Stimulated activated CD4-positive, alpha-beta T cell treated with anti-CD3 and anti-CD28 coated beads, Interleukin-12 subunit alpha, Interleukin-12 subunit beta, amount 100 ng/mL, for 48 hours (primary cell): ENCODE data around the gene CA10.

Experiments
- DNase-seq, 3 donors: peaks; one replicate each; pipeline ENCODE4 v3.0.0-alpha.2; 2020; ENCODE audit warnings: low read depth in 2 of 3, low spot score in 1 of 3

CA10 gene

GRCh38 chr17:51890710-51891109, 267.8 kb downstream of the CA10 start:
- DNase-seq: no peak

DNA sequence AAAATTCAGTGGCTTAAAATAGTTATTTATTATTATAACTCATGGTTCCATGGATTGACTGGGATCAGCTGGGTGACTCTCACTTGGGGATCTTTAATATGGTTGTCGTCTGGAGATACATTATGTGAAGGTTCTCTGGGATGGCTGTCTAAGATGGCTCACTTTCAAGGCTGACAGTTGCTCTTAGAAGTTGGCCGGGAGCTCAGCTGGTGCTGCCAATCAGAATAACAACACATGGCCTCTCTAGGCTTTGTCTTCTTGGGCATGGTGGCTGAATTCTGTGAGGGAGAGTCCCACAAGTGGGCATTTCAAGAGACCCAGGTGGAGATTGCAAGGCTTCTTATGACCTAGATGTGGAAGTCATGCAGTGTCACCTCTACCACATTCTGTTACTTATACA, 269.7 kb downstream of the CA10 start:
- no peak for DNase-seq

GRCh38 chr17:51876986-51877385, 281.5 kb downstream of the CA10 start:
- DNase-seq: no peak

DNA sequence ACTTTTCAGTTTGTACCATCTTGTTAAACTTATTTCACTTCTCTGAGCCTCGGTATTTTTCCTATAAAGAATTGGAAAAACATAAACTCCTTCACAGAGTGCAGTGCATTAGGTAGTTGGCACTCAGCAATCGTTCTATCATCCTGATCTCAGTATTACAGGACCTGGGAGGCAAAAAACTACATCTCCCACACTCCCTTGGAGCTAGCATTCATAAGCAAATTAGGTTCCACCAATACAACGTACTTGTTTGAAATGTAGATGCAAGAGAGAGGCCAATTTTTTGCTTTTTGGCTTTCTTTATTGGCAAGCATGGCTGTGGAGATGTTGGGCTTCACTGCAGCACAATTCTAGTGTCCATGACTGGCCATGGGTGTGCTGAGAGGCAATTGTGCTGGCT, 285.2 kb downstream of the CA10 start:
- DNase-seq: no peak

DNA sequence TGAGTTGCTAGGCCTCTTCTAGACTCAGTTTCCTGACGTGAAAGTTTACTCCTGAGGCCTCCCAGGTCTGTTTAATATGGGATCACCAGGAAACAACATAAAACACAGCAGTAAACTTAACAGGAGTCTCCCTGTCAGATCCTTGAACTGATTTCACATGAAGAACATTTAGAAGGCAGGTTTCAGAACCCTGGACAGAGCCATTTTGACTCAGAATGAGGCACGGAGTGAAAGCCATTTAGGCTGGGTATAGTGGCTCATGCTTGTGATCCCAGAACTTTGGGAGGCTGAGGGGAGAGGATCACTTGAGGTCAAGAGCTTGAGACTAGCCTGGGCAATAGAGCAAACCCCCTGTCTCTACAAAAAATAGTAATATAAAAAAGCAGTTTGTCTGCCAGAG, 289.1 kb downstream of the CA10 start:
- DNase-seq: peak in 1 of 3 donors; percentile 8

DNA sequence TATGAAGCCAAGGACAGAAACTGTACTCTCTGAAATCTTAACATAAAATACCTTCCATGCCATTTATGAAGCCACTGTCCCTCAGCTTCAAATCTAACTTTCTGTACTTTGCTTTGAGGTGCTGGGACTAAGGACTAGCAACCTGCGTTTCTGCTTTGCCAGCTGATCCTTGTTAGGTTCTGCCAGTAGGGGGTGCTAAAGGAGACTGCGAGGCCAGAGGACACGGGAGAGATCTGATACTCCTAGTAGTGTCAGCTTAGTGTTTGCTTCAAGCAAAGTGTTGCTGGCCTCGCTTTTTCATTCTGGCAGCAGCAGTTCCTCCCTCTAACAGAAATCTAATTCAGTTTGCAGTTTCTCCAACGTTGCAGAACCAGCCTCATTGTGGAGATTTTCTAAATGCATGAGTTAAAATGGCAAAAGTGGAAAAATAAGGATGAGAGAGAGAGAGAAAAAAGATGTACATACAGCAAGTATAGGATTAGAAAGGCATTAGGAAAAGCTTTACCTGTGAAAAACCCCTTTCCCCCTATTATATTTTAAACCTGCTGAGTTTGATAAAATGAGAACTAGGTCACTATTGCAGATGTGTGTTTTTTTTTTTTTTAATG, 297.5 kb downstream of the CA10 start:
- DNase-seq: peak in 1 of 3 donors; percentile 11

DNA sequence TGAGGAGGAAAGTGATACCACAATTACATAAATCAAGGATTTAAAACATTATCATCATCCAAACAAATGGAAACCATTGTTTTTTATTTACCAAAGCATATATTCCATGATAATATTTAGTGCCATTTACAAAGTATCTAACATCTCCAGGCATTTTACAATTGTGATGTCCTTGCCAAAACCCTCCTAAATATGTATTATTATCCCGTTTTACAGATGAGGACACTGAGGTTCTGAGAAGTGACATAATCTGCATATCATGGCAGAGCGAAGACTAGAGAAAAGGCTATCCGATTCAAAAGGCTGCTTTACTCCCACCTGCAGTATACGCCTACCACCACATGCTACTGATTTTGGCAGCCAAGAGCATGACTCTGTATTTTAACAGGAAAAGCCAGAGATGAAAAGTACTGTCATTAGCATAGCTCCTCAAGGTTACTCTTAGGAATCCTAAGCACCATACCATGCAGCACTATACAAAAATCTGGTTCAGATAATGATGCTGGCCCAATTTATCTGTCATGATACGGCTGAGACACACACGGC, 301.4 kb downstream of the CA10 start:
- no peak for DNase-seq

DNA sequence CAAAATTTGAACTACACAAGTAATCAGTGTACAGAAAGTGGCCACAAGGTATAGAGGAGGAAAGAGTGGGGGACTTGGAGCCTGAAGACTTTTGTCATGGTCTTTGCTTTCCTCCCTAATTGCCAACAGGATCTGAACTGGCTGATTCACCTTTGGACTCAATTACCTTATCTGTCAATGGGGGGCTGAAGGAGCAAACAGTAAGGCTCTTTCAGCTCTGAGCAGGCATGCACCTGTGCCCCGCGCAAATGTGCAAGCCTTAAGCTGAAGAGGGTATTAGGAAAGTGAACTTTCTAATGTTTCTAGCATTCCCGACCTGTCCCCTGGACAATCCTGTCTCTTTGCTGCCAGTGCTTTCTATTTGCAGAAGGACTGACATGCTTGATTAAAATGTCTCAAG, 302.7 kb downstream of the CA10 start:
- DNase-seq: no peak

DNA sequence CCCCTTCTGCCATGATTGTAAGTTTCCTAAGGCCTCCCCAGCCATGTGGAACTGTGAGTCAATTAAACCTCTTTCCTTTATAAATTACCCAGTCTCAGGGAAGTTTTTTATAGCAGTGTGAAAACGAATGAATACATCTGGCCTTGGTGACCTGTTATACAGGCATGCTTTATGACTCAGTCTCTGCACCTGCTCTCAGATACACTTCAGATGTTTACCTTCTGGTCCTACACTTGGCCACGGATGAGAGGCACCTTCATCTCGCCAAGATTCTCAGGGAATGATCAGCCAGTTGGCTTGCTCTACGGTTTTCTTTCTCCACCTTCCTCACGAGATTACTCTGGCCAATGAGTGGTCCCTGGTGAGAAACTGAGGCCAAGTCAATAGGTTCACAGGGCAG, 304.7 kb downstream of the CA10 start:
- DNase-seq: no peak

- DNase-seq: no peak
These were observed 305.9 kb downstream of the CA10 start for GRCh38 chr17:51852603-51853002.

DNA sequence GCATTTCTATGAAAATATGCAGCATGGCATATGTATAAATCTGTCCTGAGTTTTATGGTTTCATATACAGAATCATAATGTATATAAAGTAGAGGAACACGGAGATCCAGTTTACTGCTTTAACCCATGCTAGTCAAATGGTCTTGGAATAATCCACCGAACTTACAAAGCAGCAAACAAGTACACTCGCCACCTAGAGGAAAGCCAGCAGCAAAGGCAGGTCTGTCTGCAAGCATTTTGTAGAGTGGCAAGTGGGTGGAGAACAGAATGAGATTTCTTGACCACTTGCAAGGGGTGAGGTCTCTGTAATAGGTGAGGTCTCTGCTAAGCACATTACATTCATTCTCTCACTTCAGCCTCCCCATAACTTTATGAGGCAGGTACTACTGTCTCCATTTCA, 308.3 kb downstream of the CA10 start:
- no peak for DNase-seq

- no peak for DNase-seq
These were observed 310.1 kb downstream of the CA10 start for GRCh38 chr17:51848451-51848850.

DNA sequence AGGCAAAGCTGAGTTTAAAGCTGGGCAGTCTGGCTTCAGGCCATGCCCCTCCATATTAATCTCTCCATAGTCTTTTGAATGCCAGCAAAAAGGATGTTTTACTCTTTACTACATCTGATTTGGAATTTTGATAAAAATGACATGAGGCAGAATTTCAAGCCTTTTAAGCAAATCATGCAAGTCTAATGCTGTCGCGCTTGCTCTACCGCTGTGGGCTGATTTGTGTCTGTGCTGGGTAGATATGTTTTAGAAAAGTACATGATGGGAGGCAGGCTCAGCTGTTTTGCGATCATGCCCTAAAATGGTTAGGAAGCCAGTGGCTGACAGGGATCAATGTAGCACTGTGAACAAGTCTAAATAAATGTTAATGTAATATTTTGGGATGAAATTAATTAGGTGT, 311.9 kb downstream of the CA10 start:
- no peak for DNase-seq

DNA sequence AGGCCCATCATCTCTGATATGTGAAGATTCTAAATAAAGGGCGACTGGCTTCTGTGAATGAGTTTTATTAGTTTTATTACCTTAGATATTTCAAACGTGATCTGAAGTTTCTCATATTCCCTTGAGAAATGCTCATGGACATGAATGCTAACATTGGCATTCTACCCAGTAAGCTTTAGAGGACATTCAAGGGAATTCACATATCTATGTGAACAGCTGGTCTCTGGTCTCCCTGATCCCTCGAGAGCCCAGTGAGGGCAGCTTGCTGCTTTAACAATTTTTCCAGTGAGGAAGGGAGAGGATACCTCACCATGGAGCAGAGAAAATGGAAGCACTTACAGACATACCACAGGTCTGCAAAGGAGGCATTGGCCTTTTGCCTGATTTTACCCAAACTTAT, 312.7 kb downstream of the CA10 start:
- DNase-seq: no peak

DNA sequence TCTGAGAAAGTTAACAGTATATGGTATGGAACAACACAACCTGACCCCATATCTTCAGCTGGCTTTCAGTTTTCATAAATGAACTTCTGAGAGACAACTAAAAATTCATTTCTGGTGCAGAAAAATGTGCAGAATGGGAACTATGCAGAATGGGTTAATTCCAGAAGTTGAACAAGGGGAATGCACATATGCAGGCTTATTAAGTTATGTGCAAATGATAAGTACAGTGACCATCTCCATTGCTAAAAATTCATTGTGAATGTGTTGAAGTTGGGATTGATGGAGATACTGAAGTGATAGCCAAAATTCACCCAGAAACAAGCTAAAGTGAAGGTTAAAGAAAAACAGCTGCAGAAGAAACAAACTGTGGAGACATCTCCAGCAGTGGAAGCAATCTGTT, 315.8 kb downstream of the CA10 start:
- DNase-seq: no peak

- no peak for DNase-seq
These were observed 316.8 kb downstream of the CA10 start for GRCh38 chr17:51841669-51842068.

DNA sequence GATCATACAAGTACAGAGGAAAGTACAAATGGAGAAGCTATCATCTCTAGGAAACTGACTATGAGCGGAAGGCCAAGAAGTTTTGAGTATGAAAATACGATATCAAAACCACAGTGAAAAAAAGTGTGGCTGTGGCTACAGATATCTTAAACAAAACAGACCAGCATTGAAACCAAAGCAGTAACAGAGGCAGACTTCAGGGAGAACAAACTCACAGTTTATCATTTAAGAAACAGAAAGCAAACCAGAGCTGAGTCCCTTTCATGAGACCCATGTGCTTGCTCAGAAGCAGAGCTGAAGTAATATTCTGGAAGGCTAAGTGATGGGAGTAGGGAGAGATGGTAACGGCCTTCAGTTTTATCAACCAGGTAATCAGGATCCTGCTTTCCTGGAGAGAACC, 317.8 kb downstream of the CA10 start:
- DNase-seq: no peak

GRCh38 chr17:51833620-51834019, 324.9 kb downstream of the CA10 start:
- no peak for DNase-seq

DNA sequence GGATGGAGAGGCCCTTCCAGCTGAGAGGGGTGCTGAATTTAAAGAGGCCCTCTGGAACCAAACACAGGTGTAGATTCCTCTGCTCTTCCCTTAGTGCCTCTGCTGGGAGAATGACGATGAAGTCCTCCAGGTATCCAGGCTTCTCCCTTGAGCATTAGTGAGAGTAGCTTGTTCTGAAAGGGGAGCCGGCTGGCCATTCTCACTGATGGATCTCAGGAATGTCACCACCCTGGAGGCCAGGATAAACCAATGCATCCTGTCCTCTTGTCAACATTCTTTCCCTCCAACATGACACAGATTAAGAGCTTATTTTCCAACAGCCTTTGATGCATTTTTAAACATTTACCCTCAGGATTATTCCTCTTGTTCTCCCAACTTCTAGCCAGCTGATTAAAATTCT, 325.5 kb downstream of the CA10 start:
- DNase-seq: no peak

GRCh38 chr17:51830886-51831285, 327.6 kb downstream of the CA10 start:
- DNase-seq: no peak

- DNase-seq: no peak
These were observed 328.1 kb downstream of the CA10 start for GRCh38 chr17:51830451-51830850.

- DNase-seq: no peak
These were observed 329.6 kb downstream of the CA10 start for GRCh38 chr17:51828901-51829300.

DNA sequence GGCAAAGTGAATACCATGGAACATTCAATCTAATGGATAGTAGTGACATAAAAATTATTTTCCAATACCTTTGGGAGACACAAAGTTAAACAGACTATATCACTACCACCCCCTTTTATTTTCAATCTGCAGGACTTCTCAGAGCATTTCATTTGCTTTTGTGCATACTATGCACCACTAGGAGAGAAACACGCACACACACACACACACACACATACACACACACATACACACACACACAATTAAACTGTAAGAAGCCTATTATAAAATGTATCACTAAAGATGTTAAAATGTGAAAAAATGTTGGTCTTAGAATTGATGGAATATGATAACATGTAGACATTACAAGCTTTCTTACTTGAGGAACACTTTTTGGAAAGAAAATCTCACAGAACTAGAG, 331.4 kb downstream of the CA10 start:
- no peak for DNase-seq

DNA sequence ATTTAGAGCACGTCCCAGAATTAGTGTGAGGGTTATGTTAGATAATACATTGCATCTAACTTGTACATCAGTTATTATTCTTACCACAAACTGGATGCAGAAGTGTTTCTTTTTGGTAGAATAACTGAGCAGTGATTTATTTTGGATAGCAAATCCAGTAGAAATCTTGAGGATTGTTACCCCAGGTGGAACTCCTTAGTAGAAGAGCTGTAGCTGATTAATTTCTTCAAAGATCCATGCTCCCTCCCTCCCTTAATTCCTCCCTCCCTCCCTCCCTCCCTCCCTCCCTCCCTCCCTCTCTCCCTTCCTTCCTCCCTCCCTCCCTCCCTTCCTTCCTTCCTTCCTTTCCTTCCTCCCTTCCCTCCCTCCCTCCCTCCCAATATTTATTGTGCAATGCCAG, 337.7 kb downstream of the CA10 start:
- no peak for DNase-seq
